PFSK-1 (cell line): Measurements from ENCODE around the gene SEMA6A.

ENCODE experiments used
- FOXP2 ChIP-seq: optimal IDR thresholded peaks from 2 replicates; pipeline ENCODE3; 2011; ENCODE audit warnings: borderline replicate concordance, control low read depth, inconsistent platforms; ENCODE audit not compliant: insufficient read depth; ENCODE audit errors: extremely low read length, extremely low read depth
- POLR2AphosphoS5 ChIP-seq: IDR thresholded peaks from 2 replicates; pipeline ENCODE4 v1.6.1; 2012; ENCODE audit warnings: low read depth, mild to moderate bottlenecking, control low read depth, low read length, moderate library complexity
- SIN3A ChIP-seq: IDR thresholded peaks from 2 replicates; pipeline ENCODE4 v1.6.1; 2012; ENCODE audit warnings: mild to moderate bottlenecking, low read length, moderate library complexity, borderline replicate concordance; ENCODE audit not compliant: insufficient read depth
- TAF1 ChIP-seq: IDR thresholded peaks from 2 replicates; pipeline ENCODE4 v1.6.1; 2012; ENCODE audit warnings: low read length, control low read depth, borderline replicate concordance; ENCODE audit not compliant: insufficient read depth
- TF ChIP-seq, protein P1 (sequence below), 2 experiments: IDR thresholded peaks; 2 replicates each; pipeline versions ENCODE4 v1.6.1 to v1.8.0; 2011 to 2012; ENCODE audit warnings: low read depth in 2 of 2, low read length in 2 of 2, control low read depth in 1 of 2, inconsistent platforms in 1 of 2, mild to moderate bottlenecking in 1 of 2, moderate library complexity in 1 of 2; ENCODE audit not compliant: insufficient read depth in 1 of 2

The SEMA6A gene

DNA sequence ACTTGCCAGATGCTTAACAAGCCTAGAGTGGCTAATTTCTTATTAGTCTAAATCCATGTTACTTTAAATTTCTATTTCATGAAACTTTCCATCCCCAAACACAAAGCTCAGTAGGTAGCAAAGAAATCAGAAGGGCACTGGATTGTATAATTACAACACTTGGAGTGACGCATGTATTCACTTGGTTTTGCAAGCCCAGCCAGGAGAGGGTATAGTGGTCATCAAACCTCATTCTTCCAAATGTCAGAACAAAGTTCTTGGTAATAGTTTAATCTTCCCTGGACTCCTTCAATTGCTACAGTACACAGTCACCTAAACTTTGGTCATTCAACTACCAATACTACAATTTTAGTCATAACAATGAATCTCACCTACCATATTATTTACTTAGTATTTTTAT lies 112.1 kb downstream of the SEMA6A start:
- TF ChIP-seq POLR2AphosphoS5: no peak
- TF ChIP-seq TAF1: no peak
- TF ChIP-seq, protein P1, sequence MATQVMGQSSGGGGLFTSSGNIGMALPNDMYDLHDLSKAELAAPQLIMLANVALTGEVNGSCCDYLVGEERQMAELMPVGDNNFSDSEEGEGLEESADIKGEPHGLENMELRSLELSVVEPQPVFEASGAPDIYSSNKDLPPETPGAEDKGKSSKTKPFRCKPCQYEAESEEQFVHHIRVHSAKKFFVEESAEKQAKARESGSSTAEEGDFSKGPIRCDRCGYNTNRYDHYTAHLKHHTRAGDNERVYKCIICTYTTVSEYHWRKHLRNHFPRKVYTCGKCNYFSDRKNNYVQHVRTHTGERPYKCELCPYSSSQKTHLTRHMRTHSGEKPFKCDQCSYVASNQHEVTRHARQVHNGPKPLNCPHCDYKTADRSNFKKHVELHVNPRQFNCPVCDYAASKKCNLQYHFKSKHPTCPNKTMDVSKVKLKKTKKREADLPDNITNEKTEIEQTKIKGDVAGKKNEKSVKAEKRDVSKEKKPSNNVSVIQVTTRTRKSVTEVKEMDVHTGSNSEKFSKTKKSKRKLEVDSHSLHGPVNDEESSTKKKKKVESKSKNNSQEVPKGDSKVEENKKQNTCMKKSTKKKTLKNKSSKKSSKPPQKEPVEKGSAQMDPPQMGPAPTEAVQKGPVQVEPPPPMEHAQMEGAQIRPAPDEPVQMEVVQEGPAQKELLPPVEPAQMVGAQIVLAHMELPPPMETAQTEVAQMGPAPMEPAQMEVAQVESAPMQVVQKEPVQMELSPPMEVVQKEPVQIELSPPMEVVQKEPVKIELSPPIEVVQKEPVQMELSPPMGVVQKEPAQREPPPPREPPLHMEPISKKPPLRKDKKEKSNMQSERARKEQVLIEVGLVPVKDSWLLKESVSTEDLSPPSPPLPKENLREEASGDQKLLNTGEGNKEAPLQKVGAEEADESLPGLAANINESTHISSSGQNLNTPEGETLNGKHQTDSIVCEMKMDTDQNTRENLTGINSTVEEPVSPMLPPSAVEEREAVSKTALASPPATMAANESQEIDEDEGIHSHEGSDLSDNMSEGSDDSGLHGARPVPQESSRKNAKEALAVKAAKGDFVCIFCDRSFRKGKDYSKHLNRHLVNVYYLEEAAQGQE (IDR thresholded peaks at IDR 0.05; ENCODE audit: insufficient read depth in 1 of 2, low read depth in 2 of 2, low read length in 2 of 2): no peak
- TF ChIP-seq FOXP2: no peak
- no peak for TF ChIP-seq SIN3A

DNA sequence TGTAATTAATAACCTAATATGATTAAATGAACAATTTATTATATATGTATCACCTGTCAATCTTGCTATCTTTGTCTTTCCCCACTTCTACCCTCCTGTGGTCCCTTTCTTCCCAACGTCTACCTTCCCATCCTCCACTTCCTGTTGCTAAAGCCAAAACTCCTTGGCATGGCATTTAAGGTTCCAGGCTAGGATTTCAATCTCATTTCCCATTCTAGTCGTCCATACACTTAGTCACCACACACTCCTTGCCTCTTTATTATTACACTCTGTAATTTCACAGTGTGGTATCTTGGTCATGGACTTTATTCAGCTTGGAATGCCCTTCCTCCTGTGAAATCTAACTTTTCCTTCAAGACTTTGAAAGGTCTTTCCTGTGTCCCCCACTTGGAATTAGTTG lies 115.3 kb downstream of the SEMA6A start:
- TF ChIP-seq SIN3A (no peak), POLR2AphosphoS5 (no peak), FOXP2 (no peak), TAF1 (no peak)
- TF ChIP-seq, protein P1 (IDR thresholded peaks at IDR 0.05; ENCODE audit: insufficient read depth in 1 of 2, low read depth in 2 of 2, low read length in 2 of 2): no peak

DNA sequence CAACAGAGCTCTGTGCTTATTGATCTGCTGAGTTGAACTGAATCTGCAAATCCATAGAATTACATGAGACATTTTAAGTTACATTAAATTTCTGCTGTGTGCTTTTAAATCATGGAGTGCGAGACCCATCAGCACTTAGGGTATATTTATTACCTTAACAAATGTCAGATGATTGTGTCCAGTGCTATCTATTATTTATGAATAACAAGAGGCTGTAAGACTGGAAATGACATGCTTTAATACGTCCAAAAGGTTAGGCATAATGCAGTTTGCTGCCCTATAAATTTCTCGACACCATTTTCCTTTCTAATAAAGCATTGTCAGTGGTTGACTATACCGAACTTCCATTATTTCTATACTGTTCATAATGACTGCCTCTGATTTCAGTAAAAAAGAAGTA lies 117.6 kb downstream of the SEMA6A start:
- TF ChIP-seq TAF1: no peak
- TF ChIP-seq, protein P1 (IDR thresholded peaks at IDR 0.05; ENCODE audit: insufficient read depth in 1 of 2, low read depth in 2 of 2, low read length in 2 of 2): no peak
- no peak for TF ChIP-seq SIN3A
- no peak for TF ChIP-seq POLR2AphosphoS5
- TF ChIP-seq FOXP2: no peak

DNA sequence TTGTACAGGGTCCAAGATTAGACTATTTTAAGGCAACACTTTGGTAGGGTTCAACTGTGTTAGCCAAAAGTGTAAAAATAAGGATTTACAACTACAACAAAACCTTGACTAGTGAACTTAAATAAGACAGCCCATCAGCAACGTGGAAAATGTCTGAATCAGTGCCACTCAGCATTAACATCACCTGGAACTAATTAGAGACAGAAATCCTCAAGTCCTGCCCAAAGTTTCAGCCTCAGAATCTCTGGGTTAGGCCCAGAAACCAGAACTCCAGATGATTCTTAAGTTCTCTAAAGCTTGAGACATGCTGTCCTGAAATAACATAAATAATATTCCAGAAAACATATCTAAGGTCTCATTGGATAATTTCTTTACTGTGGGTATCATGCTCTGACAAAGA lies 118.6 kb downstream of the SEMA6A start:
- TF ChIP-seq POLR2AphosphoS5 (no peak), SIN3A (no peak), FOXP2 (no peak)

DNA sequence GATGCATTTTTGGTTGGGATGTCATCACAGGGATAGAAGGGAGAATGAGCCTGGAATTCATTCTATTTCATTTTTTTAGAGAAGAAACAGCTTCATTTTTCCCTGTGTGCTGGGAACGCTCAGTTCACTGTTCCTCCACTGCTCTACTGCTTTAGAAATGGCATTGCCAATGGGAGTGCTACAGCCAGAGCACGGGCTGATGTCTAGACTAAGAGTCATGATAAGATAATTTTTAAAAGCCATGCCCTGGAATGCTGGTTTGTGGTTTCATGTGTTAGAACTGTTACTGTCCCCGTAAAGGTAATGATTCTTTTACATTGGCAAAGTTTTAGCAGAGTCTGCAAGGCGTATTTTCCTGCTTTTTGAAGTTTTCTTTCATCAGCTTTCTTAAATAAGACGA lies 119.6 kb downstream of the SEMA6A start:
- TF ChIP-seq, protein P1 (IDR thresholded peaks at IDR 0.05; ENCODE audit: insufficient read depth in 1 of 2, low read depth in 2 of 2, low read length in 2 of 2): no peak
- TF ChIP-seq FOXP2 (no peak), POLR2AphosphoS5 (no peak), TAF1 (no peak), SIN3A (no peak)
